Transverse colon (tissue), 4 donors: ENCODE results near the gene CCR3.

ENCODE experiments used
- EP300 ChIP-seq: sonication (generic); formaldehyde crosslinking; IDR thresholded peaks from one replicate; pipeline ENCODE4 v1.6.1; 2017; ENCODE audit warnings: antibody characterized with exemption, low read depth
- POLR2A ChIP-seq: fragments of 450-650 bp; IDR thresholded peaks from one replicate; pipeline ENCODE4 v1.6.1; 2016; ENCODE audit warnings: antibody characterized with exemption, mild to moderate bottlenecking, moderate library complexity
- POLR2AphosphoS5 ChIP-seq, 3 donors: sonication (generic); formaldehyde crosslinking; IDR thresholded peaks; one replicate each; pipeline ENCODE4 v1.6.1; 2016; ENCODE audit warnings: antibody characterized with exemption in 3 of 3
- TF ChIP-seq, protein P1 (sequence below), 5 experiments: fragments of 200-600 bp in 3 of 5; fragments of 450-650 bp in 2 of 5; sonication (generic) in 3 of 5; IDR thresholded peaks; 1 replicate in 2 of 5; 2 replicates in 3 of 5; pipeline ENCODE4 v1.5.1; 2016 to 2017; ENCODE audit warnings: antibody characterized with exemption in 5 of 5, inconsistent platforms in 3 of 5, mild to moderate bottlenecking in 2 of 5, moderate library complexity in 1 of 5

DNA sequence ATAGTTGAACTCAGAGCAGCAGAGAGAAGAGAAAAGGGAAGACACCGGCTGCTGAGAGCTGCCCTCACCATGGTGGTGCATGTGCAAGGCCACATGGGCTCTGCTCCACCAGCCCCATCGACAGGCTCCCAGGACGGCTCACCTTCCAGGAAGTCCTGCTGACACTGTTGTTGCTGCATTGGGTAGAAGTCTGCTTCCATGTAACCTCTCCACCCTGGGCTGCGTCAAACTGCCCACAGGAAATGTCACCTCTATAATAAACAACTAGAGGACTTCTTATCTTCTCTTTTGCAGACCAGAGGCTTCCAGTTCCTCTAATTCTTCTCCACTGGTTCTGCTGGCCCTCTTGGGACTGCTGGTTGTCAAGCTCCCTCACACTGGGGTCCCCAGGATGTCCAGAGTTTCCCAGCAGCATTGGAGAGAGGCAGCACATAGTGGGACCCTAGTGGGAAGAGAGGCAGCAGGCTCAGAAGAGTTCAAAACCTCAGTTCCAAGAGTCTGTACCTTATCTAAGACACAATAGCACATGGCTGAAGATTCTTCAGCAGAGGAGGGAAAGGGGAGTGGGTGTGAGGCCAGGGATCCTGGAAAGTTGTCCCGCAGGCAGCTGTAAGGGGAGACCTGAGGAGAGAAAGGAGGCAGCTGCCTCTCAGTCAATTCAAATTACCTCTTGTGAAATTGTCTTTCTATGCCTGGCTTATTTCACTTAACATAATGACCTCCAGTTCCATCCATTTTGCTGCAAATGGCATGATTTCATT lies 5.8 kb upstream of the CCR3 start:
- TF ChIP-seq, protein P1, sequence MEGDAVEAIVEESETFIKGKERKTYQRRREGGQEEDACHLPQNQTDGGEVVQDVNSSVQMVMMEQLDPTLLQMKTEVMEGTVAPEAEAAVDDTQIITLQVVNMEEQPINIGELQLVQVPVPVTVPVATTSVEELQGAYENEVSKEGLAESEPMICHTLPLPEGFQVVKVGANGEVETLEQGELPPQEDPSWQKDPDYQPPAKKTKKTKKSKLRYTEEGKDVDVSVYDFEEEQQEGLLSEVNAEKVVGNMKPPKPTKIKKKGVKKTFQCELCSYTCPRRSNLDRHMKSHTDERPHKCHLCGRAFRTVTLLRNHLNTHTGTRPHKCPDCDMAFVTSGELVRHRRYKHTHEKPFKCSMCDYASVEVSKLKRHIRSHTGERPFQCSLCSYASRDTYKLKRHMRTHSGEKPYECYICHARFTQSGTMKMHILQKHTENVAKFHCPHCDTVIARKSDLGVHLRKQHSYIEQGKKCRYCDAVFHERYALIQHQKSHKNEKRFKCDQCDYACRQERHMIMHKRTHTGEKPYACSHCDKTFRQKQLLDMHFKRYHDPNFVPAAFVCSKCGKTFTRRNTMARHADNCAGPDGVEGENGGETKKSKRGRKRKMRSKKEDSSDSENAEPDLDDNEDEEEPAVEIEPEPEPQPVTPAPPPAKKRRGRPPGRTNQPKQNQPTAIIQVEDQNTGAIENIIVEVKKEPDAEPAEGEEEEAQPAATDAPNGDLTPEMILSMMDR (IDR thresholded peaks at IDR 0.05) = no peak
- no peak for TF ChIP-seq POLR2A
- TF ChIP-seq POLR2AphosphoS5 (IDR thresholded peaks at IDR 0.05) = no peak
- TF ChIP-seq EP300 = no peak
